ENCODE results near the gene SRBD1. TPM values are rescaled to one million over a fixed set of nuclear protein-coding genes. Genes with fewer than 3 reads are reported as not detected.

The SRBD1 gene
- total and polyA plus RNA-seq, 12 donors = 2.5 to 13.5 (median 10.0) TPM

- Histone ChIP-seq H3K36me3 (peaks cover 0 to 14% (median 0%) of the 10 kb centered on the region in 9 donors), H3K27ac (no peak overlapping the region), H3K9me3 (no peaks in the 10 kb centered on the region), H3K4me3 (no peak overlapping the region), H3K4me1 (no peaks in the 10 kb centered on the region), H3K27me3 (no peaks in the 10 kb centered on the region)
- intact Hi-C loops (cut with DNase I) = no loop called here
- WGBS, 2 donors = 97 to 98% methylated on average over 3 of the region's 3 CpGs
- TF ChIP-seq CTCF (IDR thresholded peaks at IDR 0.05) = no peak
- DNase-seq (no peak), ATAC-seq (no peak)
Observed at GRCh38 chr2:45399040-45399784, 211.9 kb downstream of the SRBD1 start.

DNA sequence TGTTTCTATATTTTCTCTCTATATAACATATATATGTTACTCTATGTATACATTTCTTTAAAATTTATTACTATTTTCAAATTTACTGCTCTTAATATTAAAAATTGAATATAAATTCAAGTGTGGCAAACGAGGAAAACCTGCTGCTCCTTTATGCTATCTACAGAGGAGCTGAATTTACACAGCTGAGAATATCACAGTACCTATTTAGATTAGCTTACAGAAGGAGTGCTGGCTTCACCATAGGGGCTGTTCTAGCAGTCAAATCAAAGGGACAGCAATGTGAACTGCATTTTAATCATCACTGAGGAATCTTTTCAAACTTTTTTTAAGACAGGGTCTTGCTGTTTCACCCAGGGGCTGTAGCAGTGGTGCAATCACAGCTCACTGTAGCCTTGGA lies 213.8 kb downstream of the SRBD1 start:
- Histone ChIP-seq H3K9me3 (no peaks in the 10 kb centered on the region), H3K4me3 (no peak overlapping the region), H3K27ac (no peak overlapping the region), H3K4me1 (no peaks in the 10 kb centered on the region), H3K27me3 (no peaks in the 10 kb centered on the region), H3K36me3 (peaks cover 0 to 22% (median 4%) of the 10 kb centered on the region in 9 donors)
- ATAC-seq = no peak
- WGBS, 2 donors = 88 to 98% methylated on average over 1 of the region's 1 CpG
- DNase-seq = no peak
- TF ChIP-seq CTCF (IDR thresholded peaks at IDR 0.05) = no peak
- intact Hi-C loops (cut with DNase I) = no loop called here

DNA sequence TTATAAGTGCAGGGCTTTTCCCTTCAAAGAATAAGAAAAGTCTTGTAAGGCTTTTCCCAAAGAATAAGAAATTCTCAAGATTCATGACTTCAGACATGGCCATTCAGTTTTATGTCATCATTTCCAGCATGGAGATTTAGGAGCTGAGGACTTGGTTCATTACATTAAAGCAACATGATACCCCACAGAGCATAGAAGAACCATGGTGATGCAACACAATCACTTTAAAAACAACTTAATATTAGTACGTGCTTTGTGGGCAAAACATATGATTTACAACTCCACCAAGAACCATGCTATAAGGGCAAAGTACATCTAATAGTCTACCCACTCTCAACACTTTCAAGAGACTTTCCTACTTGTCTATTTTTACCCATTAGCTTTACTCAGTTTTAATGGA lies 214.4 kb downstream of the SRBD1 start:
- H3K4me1 ChIP-seq = peaks cover 0 to 3% (median 0%) of the 10 kb centered on the region in 9 donors
- no peaks in the 10 kb centered on the region for H3K9me3 ChIP-seq
- WGBS, 2 donors = 98 to 100% methylated on average over 1 of the region's 1 CpG
- no peak for TF ChIP-seq CTCF (IDR thresholded peaks at IDR 0.05)
- no peak overlapping the region for H3K4me3 ChIP-seq
- H3K36me3 ChIP-seq = peaks cover 0 to 24% (median 4%) of the 10 kb centered on the region in 9 donors
- ATAC-seq (no peak), DNase-seq (no peak)
- H3K27me3 ChIP-seq = no peaks in the 10 kb centered on the region
- intact Hi-C loops (cut with DNase I) = no loop called here
- no peak overlapping the region for H3K27ac ChIP-seq

GRCh38 chr2:45394842-45395241 lies 216.2 kb downstream of the SRBD1 start:
- no peak for TF ChIP-seq CTCF (IDR thresholded peaks at IDR 0.05)
- Histone ChIP-seq H3K36me3 (peaks cover 0 to 24% (median 4%) of the 10 kb centered on the region in 9 donors), H3K4me1 (peaks cover 0 to 8% (median 0%) of the 10 kb centered on the region in 9 donors), H3K9me3 (no peaks in the 10 kb centered on the region), H3K27ac (no peak overlapping the region), H3K4me3 (no peak overlapping the region), H3K27me3 (no peaks in the 10 kb centered on the region)
- 67 to 77% methylated on average over 8 of the region's 8 CpGs for WGBS, 2 donors
- ATAC-seq (no peak), DNase-seq (no peak)
- intact Hi-C loops (cut with DNase I) = no loop called here

Measured in heart right ventricle (tissue), 16 donors.